RWPE2 (cell line): ENCODE results near the gene CIP2A.

Experiments
- ATAC-seq: fragments of 200-7000 bp; cut with Tn5 transposase; 3 replicates; pipeline ENCODE4 v1.9.1; 2021; ENCODE audit warnings: low read depth
- DNase-seq: peaks from one replicate; pipeline ENCODE4 v3.0.0-alpha.2; 2020; ENCODE audit warnings: low spot score
- H3K27ac ChIP-seq: fragments of 450-650 bp; 2 replicates; pipeline ENCODE4 v1.5.1; 2017; ENCODE audit warnings: mild to moderate bottlenecking; ENCODE audit not compliant: poor library complexity, severe bottlenecking
- H3K27me3 ChIP-seq: fragments of 250-450 bp; sonication (Bioruptor Pico); 2 replicates; pipeline ENCODE4 v1.5.1; 2021; ENCODE audit warnings: mild to moderate bottlenecking, moderate library complexity; ENCODE audit not compliant: insufficient read depth, poor library complexity, severe bottlenecking
- H3K36me3 ChIP-seq: fragments of 250-450 bp; sonication (Bioruptor Pico); 2 replicates; pipeline ENCODE4 v1.5.1; 2020; ENCODE audit warnings: low read depth, mild to moderate bottlenecking, moderate library complexity
- H3K4me1 ChIP-seq: fragments of 250-450 bp; sonication (Bioruptor Pico); 2 replicates; pipeline ENCODE4 v1.5.1; 2021; ENCODE audit warnings: mild to moderate bottlenecking, moderate library complexity; ENCODE audit not compliant: insufficient read depth, poor library complexity, severe bottlenecking
- H3K4me3 ChIP-seq: fragments of 250-450 bp; sonication (Bioruptor Pico); 2 replicates; pipeline ENCODE4 v1.5.1; 2021; ENCODE audit warnings: mild to moderate bottlenecking, moderate library complexity; ENCODE audit not compliant: severe bottlenecking
- H3K9me3 ChIP-seq: fragments of 250-450 bp; sonication (Bioruptor Pico); 2 replicates; pipeline ENCODE4 v1.5.1; 2021; ENCODE audit warnings: mild to moderate bottlenecking, moderate library complexity; ENCODE audit not compliant: severe bottlenecking
- CTCF ChIP-seq: fragments of 450-650 bp; IDR thresholded peaks from one replicate; pipeline ENCODE4 v1.5.1; 2017; ENCODE audit warnings: mild to moderate bottlenecking, moderate library complexity; ENCODE audit not compliant: poor library complexity, severe bottlenecking

The CIP2A gene

DNA sequence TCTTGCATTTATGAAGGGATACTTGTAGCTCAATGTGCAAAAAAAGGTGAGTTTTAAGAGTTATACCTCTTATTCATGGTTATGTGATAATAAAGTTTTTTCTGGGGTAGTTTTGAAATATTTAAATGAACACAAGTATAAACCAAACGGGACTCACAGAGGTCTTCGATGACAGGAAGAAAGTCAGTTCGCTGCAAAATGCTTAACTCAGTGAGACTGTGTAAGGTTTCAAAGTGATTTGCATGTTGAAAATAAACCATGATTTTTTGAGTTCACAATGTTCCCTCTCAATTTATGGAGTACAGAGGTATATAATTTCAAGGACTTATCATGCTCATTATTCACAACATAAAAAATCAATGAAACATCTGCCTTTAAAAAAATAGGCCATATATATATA, 42.5 kb downstream of the CIP2A start:
- no peaks in the 10 kb centered on the region for H3K9me3 ChIP-seq
- no peak overlapping the region for H3K27ac ChIP-seq
- H3K4me3 ChIP-seq: no peak overlapping the region
- DNase-seq: no peak
- H3K4me1 ChIP-seq: no peaks in the 10 kb centered on the region
- H3K36me3 ChIP-seq: peaks cover 59% of the 10 kb centered on the region
- no peak for ATAC-seq
- TF ChIP-seq CTCF: no peak
- no peaks in the 10 kb centered on the region for H3K27me3 ChIP-seq

GRCh38 chr3:108546247-108546646, 43.0 kb downstream of the CIP2A start:
- no peaks in the 10 kb centered on the region for H3K4me1 ChIP-seq
- H3K36me3 ChIP-seq: peaks cover 54% of the 10 kb centered on the region
- no peak for DNase-seq
- ATAC-seq: no peak
- no peak overlapping the region for H3K4me3 ChIP-seq
- no peak overlapping the region for H3K27ac ChIP-seq
- H3K27me3 ChIP-seq: no peaks in the 10 kb centered on the region
- H3K9me3 ChIP-seq: no peaks in the 10 kb centered on the region
- TF ChIP-seq CTCF: no peak

- Histone ChIP-seq H3K27ac (no peak overlapping the region), H3K9me3 (no peaks in the 10 kb centered on the region), H3K4me3 (no peak overlapping the region), H3K4me1 (no peaks in the 10 kb centered on the region), H3K27me3 (peaks cover 3% of the 10 kb centered on the region), H3K36me3 (peaks cover 2% of the 10 kb centered on the region)
- ATAC-seq (no peak), DNase-seq (no peak)
- no peak for TF ChIP-seq CTCF
Observed at GRCh38 chr3:108538083-108538482, 51.2 kb downstream of the CIP2A start.

DNA sequence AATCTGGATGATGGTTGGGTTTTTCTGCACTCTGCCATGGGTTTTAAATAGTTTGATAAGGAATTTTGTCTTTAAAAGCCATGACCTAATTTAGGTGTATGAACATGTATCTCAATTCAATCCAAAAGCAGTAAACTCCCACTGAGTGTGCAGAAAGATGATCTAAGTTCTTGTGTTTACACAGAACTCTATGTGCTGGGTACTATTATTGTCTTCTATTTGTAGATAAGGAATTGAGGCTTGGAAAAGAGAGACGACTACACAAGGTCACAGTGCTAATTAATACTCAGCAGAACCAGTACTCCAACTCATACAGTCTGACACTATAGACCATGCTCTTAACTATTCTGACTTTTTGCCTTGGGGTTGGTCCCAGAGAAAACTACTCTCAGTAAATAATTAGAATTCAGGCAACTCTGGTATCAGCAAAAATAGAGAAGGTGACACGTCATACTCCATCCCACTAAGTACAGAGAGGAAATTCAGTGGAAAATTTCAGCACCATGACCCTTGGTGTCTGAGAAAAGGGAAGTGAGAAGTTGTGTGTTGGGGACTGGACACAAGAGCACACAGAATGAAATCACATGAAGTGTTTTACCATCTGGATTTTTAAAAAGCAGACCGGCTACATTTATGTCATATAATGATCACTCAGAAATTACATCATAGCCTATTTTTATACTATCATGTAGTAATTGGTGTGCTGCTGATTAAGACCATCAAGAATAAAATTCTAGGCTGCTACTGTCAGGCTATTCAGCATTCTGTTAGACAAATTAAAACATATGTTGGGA, 60.6 kb downstream of the CIP2A start:
- DNase-seq (no peak), ATAC-seq (no peak)
- Histone ChIP-seq H3K4me3 (no peak overlapping the region), H3K9me3 (no peaks in the 10 kb centered on the region), H3K4me1 (no peaks in the 10 kb centered on the region), H3K27ac (no peak overlapping the region), H3K27me3 (no peaks in the 10 kb centered on the region), H3K36me3 (no peaks in the 10 kb centered on the region)
- no peak for TF ChIP-seq CTCF

DNA sequence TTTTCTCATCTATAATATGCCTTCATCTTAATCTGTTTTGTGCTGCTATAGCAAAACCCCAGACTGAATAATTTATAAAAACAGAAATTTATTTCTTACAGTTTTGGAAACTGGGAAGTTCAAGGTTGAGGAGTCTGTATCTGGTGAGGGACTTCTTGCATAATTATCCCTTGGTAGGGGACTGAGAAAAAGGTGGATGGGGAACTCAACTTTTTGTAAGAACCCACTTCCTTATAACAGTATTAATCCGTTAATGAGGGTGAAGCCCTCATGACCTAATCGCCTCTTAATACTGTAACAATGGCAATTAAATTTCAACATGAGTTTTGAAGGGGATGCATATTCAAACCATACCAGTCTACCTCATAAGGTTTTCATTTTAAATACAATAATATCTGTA, 61.4 kb downstream of the CIP2A start:
- H3K4me3 ChIP-seq: no peak overlapping the region
- H3K4me1 ChIP-seq: no peaks in the 10 kb centered on the region
- no peak for ATAC-seq

More for the DNA sequence above, 61.4 kb downstream of the CIP2A start:
- H3K27me3 ChIP-seq: no peaks in the 10 kb centered on the region
- no peak for DNase-seq
- no peaks in the 10 kb centered on the region for H3K36me3 ChIP-seq
- H3K27ac ChIP-seq: no peak overlapping the region
- TF ChIP-seq CTCF: no peak
- H3K9me3 ChIP-seq: no peaks in the 10 kb centered on the region
